H1 (cell line): ENCODE results near the gene GREB1L. TPM values are rescaled to one million over a fixed set of nuclear protein-coding genes. Genes with fewer than 3 reads are reported as not detected.

Experiments
- CTCF ChIA-PET: fragments of 300-600 bp; sonication (Branson Sonifier 250); formaldehyde crosslinking; loops from one replicate; lab custom pipeline; 2021; ENCODE audit not compliant: partially characterized antibody; lab: Charles Lee
- POLR2A ChIA-PET: fragments of 300-600 bp; sonication (Branson Sonifier 250); formaldehyde crosslinking; loops from one replicate; lab custom pipeline; 2021; ENCODE audit warnings: inconsistent platforms; ENCODE audit not compliant: partially characterized antibody; lab: Charles Lee
- DNase-seq, 2 experiments: peaks; one replicate each; pipeline versions ENCODE4 v3.0.0 to v3.0.0-alpha.2; 2010 to 2022; ENCODE audit warnings: low spot score in 2 of 2, low read depth in 1 of 2, mixed read lengths in 1 of 2
- FAIRE-seq: peaks from 2 replicates; lab custom pipeline; 2011; peaks lifted over from hg19 to GRCh38; lab: Jason Lieb, UNC
- H2AFZ ChIP-seq: 2 replicates; pipeline ENCODE4 v1.8.1; 2012; ENCODE audit warnings: low read length, inconsistent platforms
- H2AK5ac ChIP-seq: 2 replicates; pipeline ENCODE4 v1.6.1; 2013; ENCODE audit warnings: low read depth, low read length
- H2BK120ac ChIP-seq: replicated peaks from 2 replicates; pipeline ENCODE3; 2013; ENCODE audit warnings: low read depth, low read length, inconsistent platforms
- H2BK12ac ChIP-seq: 2 replicates; pipeline ENCODE4 v1.6.1; 2013; ENCODE audit warnings: low read depth, low read length
- H2BK15ac ChIP-seq: 2 replicates; pipeline ENCODE4 v1.6.1; 2013; ENCODE audit warnings: low read length
- H2BK20ac ChIP-seq: 2 replicates; pipeline ENCODE4 v1.6.1; 2013; ENCODE audit warnings: low read length
- H2BK5ac ChIP-seq: 2 replicates; pipeline ENCODE4 v1.6.1; 2013; ENCODE audit warnings: low read depth, low read length
- H3K14ac ChIP-seq: 2 replicates; pipeline ENCODE4 v1.6.1; 2013; ENCODE audit warnings: inconsistent platforms; ENCODE audit not compliant: insufficient read length
- H3K18ac ChIP-seq: 2 replicates; pipeline ENCODE4 v1.6.1; 2013; ENCODE audit warnings: low read length; ENCODE audit errors: extremely low read depth
- H3K23ac ChIP-seq: 2 replicates; pipeline ENCODE4 v1.6.1; 2013; ENCODE audit warnings: inconsistent platforms; ENCODE audit not compliant: insufficient read length
- H3K23me2 ChIP-seq: 2 replicates; pipeline ENCODE4 v1.6.1; 2013; ENCODE audit warnings: low read depth, low read length
- H3K27ac ChIP-seq: 2 replicates; pipeline ENCODE4 v1.6.1; 2011; ENCODE audit warnings: low read depth, low read length, inconsistent platforms
- H3K27me3 ChIP-seq, 4 experiments: replicated peaks in 1 of 4; 1 replicate in 1 of 4; 2 replicates in 3 of 4; pipeline versions ENCODE4 v1.6.1 to v1.8.1; 2011 to 2013; ENCODE audit warnings: low read length in 3 of 4, mild to moderate bottlenecking in 3 of 4, inconsistent platforms in 2 of 4, mixed read lengths in 2 of 4, moderate library complexity in 1 of 4; ENCODE audit not compliant: control insufficient read depth in 3 of 4, insufficient read depth in 3 of 4; ENCODE audit errors: extremely low read depth in 1 of 4
- H3K36me3 ChIP-seq, 4 experiments: 2 replicates each; pipeline versions ENCODE4 v1.6.1 to v1.8.1; 2011 to 2013; ENCODE audit warnings: mild to moderate bottlenecking in 4 of 4, low read length in 3 of 4, moderate library complexity in 2 of 4, control low read depth in 1 of 4, inconsistent platforms in 1 of 4; ENCODE audit not compliant: insufficient read depth in 4 of 4, control insufficient read depth in 2 of 4
- H3K4ac ChIP-seq: replicated peaks from 2 replicates; pipeline ENCODE3; 2013; ENCODE audit warnings: low read length, low read depth, mixed read lengths, inconsistent platforms; ENCODE audit not compliant: insufficient read length
- H3K4me1 ChIP-seq, 4 experiments: replicated peaks in 1 of 4; 1 replicate in 1 of 4; 2 replicates in 3 of 4; pipeline versions ENCODE4 v1.6.1 to v1.8.1; 2011 to 2013; ENCODE audit warnings: low read length in 3 of 4, inconsistent platforms in 2 of 4, mixed read lengths in 1 of 4; ENCODE audit not compliant: insufficient read depth in 4 of 4, control insufficient read depth in 3 of 4
- H3K4me2 ChIP-seq, 2 experiments: 2 replicates each; pipeline versions ENCODE4 v1.6.1 to v1.8.1; 2011 to 2013; ENCODE audit warnings: low read depth in 2 of 2, low read length in 2 of 2, control low read depth in 1 of 2, inconsistent platforms in 1 of 2, mild to moderate bottlenecking in 1 of 2; ENCODE audit not compliant: insufficient read depth in 1 of 2
- H3K4me3 ChIP-seq, 4 experiments: fragments of 200-600, 300-600 bp in 1 of 4; sonication (generic), shearing (Covaris generic), sonication (Bioruptor Twin) in 1 of 4; 2 replicates each; pipeline versions ENCODE4 v1.5.1 to v1.8.1; 2011 to 2016; ENCODE audit warnings: low read length in 4 of 4, low read depth in 3 of 4, control low read depth in 2 of 4, inconsistent platforms in 2 of 4, mild to moderate bottlenecking in 2 of 4, mixed read lengths in 1 of 4, moderate library complexity in 1 of 4; ENCODE audit not compliant: insufficient read depth in 2 of 4; ENCODE audit errors: extremely low read depth in 1 of 4
- H3K56ac ChIP-seq: replicated peaks from 2 replicates; pipeline ENCODE3; 2013; ENCODE audit warnings: low read depth, mild to moderate bottlenecking, mixed read lengths, low read length, inconsistent platforms; ENCODE audit not compliant: insufficient read length
- H3K79me1 ChIP-seq: 2 replicates; pipeline ENCODE4 v1.6.1; 2013; ENCODE audit warnings: low read depth, low read length, control low read depth
- H3K79me2 ChIP-seq, 2 experiments: 2 replicates each; pipeline versions ENCODE4 v1.6.1 to v1.8.1; 2012 to 2013; ENCODE audit warnings: low read length in 2 of 2, mild to moderate bottlenecking in 2 of 2, inconsistent platforms in 1 of 2; ENCODE audit not compliant: insufficient read depth in 2 of 2, control insufficient read depth in 1 of 2
- H3K9ac ChIP-seq, 4 experiments: replicated peaks in 1 of 4; 1 replicate in 1 of 4; 2 replicates in 3 of 4; pipeline versions ENCODE4 v1.6.1 to v1.8.1; 2011 to 2013; ENCODE audit warnings: low read depth in 3 of 4, low read length in 3 of 4, control low read depth in 2 of 4, mild to moderate bottlenecking in 2 of 4, moderate library complexity in 2 of 4, inconsistent platforms in 1 of 4; ENCODE audit errors: extremely low read depth in 1 of 4
- H3K9me3 ChIP-seq, 2 experiments: 2 replicates each; pipeline versions ENCODE4 v1.6.1 to v1.8.1; 2012 to 2013; ENCODE audit warnings: mild to moderate bottlenecking in 2 of 2, moderate library complexity in 2 of 2, control low read depth in 1 of 2, inconsistent platforms in 1 of 2, low read depth in 1 of 2, low read length in 1 of 2, mixed read lengths in 1 of 2; ENCODE audit not compliant: insufficient read depth in 2 of 2
- H4K20me1 ChIP-seq, 2 experiments: replicated peaks in 1 of 2; 2 replicates each; pipeline versions ENCODE3 to v1.8.1; 2011 to 2013; ENCODE audit warnings: inconsistent platforms in 2 of 2, low read length in 2 of 2, mild to moderate bottlenecking in 1 of 2; ENCODE audit not compliant: insufficient read depth in 2 of 2, control insufficient read depth in 1 of 2
- H4K5ac ChIP-seq: 2 replicates; pipeline ENCODE4 v1.6.1; 2013; ENCODE audit warnings: low read length, low read depth, mixed read lengths, inconsistent platforms; ENCODE audit not compliant: insufficient read length
- H4K8ac ChIP-seq: 2 replicates; pipeline ENCODE4 v1.8.0; 2013; ENCODE audit warnings: mild to moderate bottlenecking, moderate library complexity, low read length, inconsistent platforms; ENCODE audit not compliant: insufficient read depth; ENCODE audit errors: extremely low read depth
- H4K91ac ChIP-seq: replicated peaks from 2 replicates; pipeline ENCODE3; 2013; ENCODE audit warnings: low read length, mixed read lengths, inconsistent platforms; ENCODE audit not compliant: insufficient read length
- ASH2L ChIP-seq: fragments of 200-600, 300-600 bp; sonication (generic); IDR thresholded peaks from one replicate; pipeline ENCODE4 v1.7.1; 2017; ENCODE audit warnings: low read length
- BACH1 ChIP-seq: IDR thresholded peaks from 2 replicates; pipeline ENCODE4 v1.6.1; 2012; ENCODE audit warnings: low read length, improper control_type of control experiment
- CEBPB ChIP-seq: IDR thresholded peaks from 2 replicates; pipeline ENCODE4 v1.6.1; 2012; ENCODE audit warnings: low read depth, low read length
- EGR1 ChIP-seq: IDR thresholded peaks from 2 replicates; pipeline ENCODE4 v1.6.1; 2011; ENCODE audit warnings: low read depth, low read length, borderline replicate concordance
- EZH2 ChIP-seq: fragments of 200-600 bp; sonication (generic); IDR thresholded peaks from 2 replicates; pipeline ENCODE4 v1.7.1; 2012; ENCODE audit warnings: low read depth, mild to moderate bottlenecking, moderate library complexity, low read length, inconsistent platforms; ENCODE audit not compliant: severe bottlenecking
- HDAC6 ChIP-seq: IDR thresholded peaks from one replicate; pipeline ENCODE4 v1.7.1; 2012; ENCODE audit warnings: low read depth, mild to moderate bottlenecking, inconsistent platforms, low read length, moderate library complexity
- JUN ChIP-seq: IDR thresholded peaks from 2 replicates; pipeline ENCODE4 v1.6.1; 2011; ENCODE audit warnings: low read depth, mild to moderate bottlenecking, improper control_type of control experiment, low read length
- RBBP5 ChIP-seq: IDR thresholded peaks from 2 replicates; pipeline ENCODE4 v1.7.1; 2012; ENCODE audit warnings: low read depth, mild to moderate bottlenecking, inconsistent platforms, low read length, moderate library complexity, borderline replicate concordance
- RNF2 ChIP-seq: fragments of 200-900, 300-1000 bp; sonication (generic); IDR thresholded peaks from 2 replicates; pipeline ENCODE4 v1.7.1; 2016; ENCODE audit warnings: borderline replicate concordance, low read depth, mild to moderate bottlenecking, antibody characterized with exemption, low read length; ENCODE audit not compliant: poor library complexity, severe bottlenecking; ENCODE audit errors: missing control alignments
- SP1 ChIP-seq: IDR thresholded peaks from 2 replicates; pipeline ENCODE4 v1.6.1; 2011; ENCODE audit warnings: low read depth, low read length
- SUZ12 ChIP-seq: fragments of 200-600 bp; sonication (generic); IDR thresholded peaks from 2 replicates; pipeline ENCODE4 v1.6.1; 2012; ENCODE audit warnings: mild to moderate bottlenecking, inconsistent platforms, low read length, moderate library complexity, mixed read lengths
- WGBS, 2 experiments: shearing (Covaris generic) in 1 of 2; methylation state at CpG; one replicate each; pipeline versions ENCODE4 v1.1.6 to v1.1.7; 2013 to 2015; ENCODE audit warnings: low lambda C conversion rate in 2 of 2, mixed read lengths in 2 of 2, inconsistent platforms in 1 of 2, low coverage in 1 of 2, missing lambda C conversion rate in 1 of 2; ENCODE audit not compliant: insufficient replicate concordance in 2 of 2, insufficient coverage in 1 of 2, insufficient read length in 1 of 2; ENCODE audit errors: extremely low coverage in 1 of 2, missing lambda C conversion rate in 1 of 2; 5-methylcytosine and 5-hydroxymethylcytosine counted together
- polyA plus RNA-seq, 7 experiments: library from polyadenylated mRNA; depleted of rRNA in 3 of 7; stranded (reverse) in 5 of 7; unstranded in 2 of 7; fragments of >200 nt in 5 of 7; fragments of 200-250 nt in 2 of 7; gene quantifications; 1 replicate in 5 of 7; 2 replicates in 1 of 7; 4 replicates in 1 of 7; pipeline versions ENCODE4 v1.2.1 to v1.2.3, GENCODE V29; 2011 to 2013; ENCODE audit warnings: missing spikeins in 2 of 7, mixed read lengths in 2 of 7
- total RNA-seq: library from RNA; stranded (reverse); fragmentation: NEBNext Ultra II Directional; extraction: Animal tissue kit (Norgen Biotek cat#: 25700); gene quantifications from 2 replicates; pipeline ENCODE4 v1.2.1, GENCODE V29; 2021

The GREB1L gene
- total and polyA plus RNA-seq, 2 of the 8 experiments (the other 6 are each of a cell fraction or from before 2014, with no cell fraction given) = 0.34 to 1.6 TPM

DNA sequence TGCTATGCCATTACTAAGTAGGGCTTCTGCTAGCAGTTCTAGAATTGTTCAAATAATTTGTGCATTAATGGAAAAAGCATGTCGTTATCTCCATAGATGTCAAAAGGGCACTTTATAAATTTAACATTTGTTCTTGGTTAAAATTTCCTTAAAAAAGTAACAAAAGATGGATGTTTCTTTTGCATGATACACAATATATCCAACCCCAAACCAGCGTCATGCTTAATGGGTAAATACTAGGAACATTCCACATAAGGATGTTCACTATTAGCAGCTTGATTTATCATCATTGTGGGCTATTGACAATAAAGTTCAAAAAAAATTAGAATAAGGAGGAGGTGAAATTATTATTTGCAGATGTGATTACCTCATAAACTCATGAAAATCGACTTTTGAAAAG is 79.7 kb downstream of the GREB1L start:
- Histone ChIP-seq H3K14ac (no peak overlapping the region), H3K79me2 (no peaks in the 10 kb centered on the region), H4K5ac (no peak overlapping the region), H3K79me1 (no peaks in the 10 kb centered on the region), H3K23ac (no peak overlapping the region), H3K27ac (no peak overlapping the region), H2AK5ac (no peak overlapping the region), H2BK15ac (no peak overlapping the region), H3K27me3 (no peaks in the 10 kb centered on the region), H3K18ac (no peak overlapping the region), H3K4me1 (no peaks in the 10 kb centered on the region; a peak in 1 of 7 replicates), H2BK20ac (no peak overlapping the region), H3K9ac (no peak overlapping the region), H2BK5ac (no peak overlapping the region), H2AFZ (no peak overlapping the region), H3K9me3 (no peaks in the 10 kb centered on the region), H2BK120ac (no peak overlapping the region), H2BK12ac (no peak overlapping the region), H4K91ac (no peak overlapping the region), H4K20me1 (no peaks in the 10 kb centered on the region), H3K4me2 (no peak overlapping the region), H3K4ac (no peak overlapping the region), H3K56ac (no peak overlapping the region)
- POLR2A ChIA-PET = no interaction called here
- CTCF ChIA-PET = no interaction called here
- 89% methylated on average over 3 of the region's 3 CpGs; no CpG with 5 or more reads in 1 of the 2 experiments for WGBS, 2 experiments
- no peak for TF ChIP-seq SP1
- no peak for TF ChIP-seq EGR1
- no peak for TF ChIP-seq SUZ12
- TF ChIP-seq ASH2L = no peak
- no peak for TF ChIP-seq BACH1
- no peak for TF ChIP-seq HDAC6
- no peak for TF ChIP-seq JUN
- no peak for TF ChIP-seq RBBP5
- no peak for TF ChIP-seq RNF2
- no peak for TF ChIP-seq EZH2
- TF ChIP-seq CEBPB = no peak
- TF ChIP-seq, all 59 proteins: peak for 0
- FAIRE-seq (no peak), DNase-seq (no peak)
- Histone ChIP-seq H3K36me3 (no peaks in the 10 kb centered on the region), H4K8ac (no peak overlapping the region), H3K4me3 (no peak overlapping the region), H3K23me2 (no peaks in the 10 kb centered on the region)
